ENCODE data around the gene CNIH2. TPM values are rescaled to one million over a fixed set of nuclear protein-coding genes. Genes with fewer than 3 reads are reported as not detected.
A peak's percentile ranks its signal among the peaks of the same experiment; 100 is the strongest.

Gene CNIH2
- total RNA-seq, 4 donors from 2014 or later = not detected

- in situ Hi-C loops (cut with MboI; ENCODE audit: low sequenced_read_pairs in 4 of 4) = no loop called here
- no peak for TF ChIP-seq CTCF (IDR thresholded peaks at IDR 0.05 in 4 of 5, conservative IDR thresholded peaks at IDR 0.05 in 1 of 5)
- TF ChIP-seq POLR2A (IDR thresholded peaks at IDR 0.05) = peak; percentile 40 to 47
Observed at GRCh38 chr11:66312549-66313320, 34.8 kb downstream of the CNIH2 start.

GRCh38 chr11:66313321-66314185 lies 35.6 kb downstream of the CNIH2 start:
- no peak for ATAC-seq
- H3K27me3 ChIP-seq = peaks cover 5 to 14% (median 12%) of the 10 kb centered on the region in 3 donors
- TF ChIP-seq CTCF (IDR thresholded peaks at IDR 0.05 in 4 of 5, conservative IDR thresholded peaks at IDR 0.05 in 1 of 5) (no peak), POLR2A (IDR thresholded peaks at IDR 0.05) (no peak)
- H3K9me3 ChIP-seq = no peaks in the 10 kb centered on the region
- H3K4me3 ChIP-seq = peak overlapping the region; percentile 68 to 79 (median 72)
- H3K36me3 ChIP-seq = no peaks in the 10 kb centered on the region
- no peak for DNase-seq
- H3K27ac ChIP-seq = peak overlapping the region; percentile 72 to 84 (median 80)
- intact Hi-C loops (cut with DNase I; ENCODE audit: low total_unique reads) (no loop called here), in situ Hi-C loops (cut with MboI; ENCODE audit: low sequenced_read_pairs in 4 of 4) (no loop called here)
- peaks cover 2 to 6% of the 10 kb centered on the region in 2 donors for H3K4me1 ChIP-seq

More at GRCh38 chr11:66312549-66313320, 34.8 kb downstream of the CNIH2 start:
- H3K4me3 ChIP-seq = peak overlapping the region; percentile 68 to 79 (median 72)
- DNase-seq = peak; percentile 91 to 95
- ATAC-seq = peak; percentile 74 to 77
- peak overlapping the region; percentile 72 to 84 (median 80) for H3K27ac ChIP-seq
- intact Hi-C loops (cut with DNase I; ENCODE audit: low total_unique reads) = loop anchor here (1.0 kb wide), 2 partner anchors 16 to 77 kb away; no protein-coding TSS in a partner anchor
- peaks cover 0 to 2% of the 10 kb centered on the region in 2 donors for H3K4me1 ChIP-seq
- no peaks in the 10 kb centered on the region for H3K9me3 ChIP-seq
- no peaks in the 10 kb centered on the region for H3K36me3 ChIP-seq
- H3K27me3 ChIP-seq = peaks cover 5 to 14% (median 12%) of the 10 kb centered on the region in 3 donors

GRCh38 chr11:66314186-66314501 lies 36.2 kb downstream of the CNIH2 start:
- peaks cover 6 to 7% of the 10 kb centered on the region in 2 donors for H3K4me1 ChIP-seq

More at GRCh38 chr11:66314186-66314501, 36.2 kb downstream of the CNIH2 start:
- Histone ChIP-seq H3K27ac (peak overlapping the region; percentile 72 to 84 (median 80)), H3K36me3 (no peaks in the 10 kb centered on the region), H3K4me3 (peak overlapping the region; percentile 1 to 79 (median 37)), H3K9me3 (no peaks in the 10 kb centered on the region), H3K27me3 (peaks cover 5 to 14% (median 12%) of the 10 kb centered on the region in 3 donors)
- in situ Hi-C loops (cut with MboI; ENCODE audit: low sequenced_read_pairs in 4 of 4) = no loop called here
- intact Hi-C loops (cut with DNase I; ENCODE audit: low total_unique reads) = no loop called here
- TF ChIP-seq CTCF (IDR thresholded peaks at IDR 0.05 in 4 of 5, conservative IDR thresholded peaks at IDR 0.05 in 1 of 5) (no peak), POLR2A (IDR thresholded peaks at IDR 0.05) (no peak)
- DNase-seq (no peak), ATAC-seq (no peak)

Measured in gastrocnemius medialis (tissue), 4 donors.